Umbilical cord (tissue), 2 donors: ENCODE measurements around the gene ETHE1. TPM values are rescaled to one million over a fixed set of nuclear protein-coding genes. Genes with fewer than 3 reads are reported as not detected.

ENCODE experiments used
- DNase-seq: peaks from one replicate; pipeline ENCODE4 v3.0.0-alpha.2; 2015; ENCODE audit warnings: low spot score
- total RNA-seq: library from RNA; depleted of rRNA; stranded (reverse); fragments of >200 nt; gene quantifications from one replicate; pipeline ENCODE4 v1.2.3, GENCODE V29; 2014; ENCODE audit warnings: low replicate concordance; ENCODE audit not compliant: insufficient read depth

The ETHE1 gene
- total RNA-seq, 1 donor from 2014 or later, result 33.7 TPM

DNA sequence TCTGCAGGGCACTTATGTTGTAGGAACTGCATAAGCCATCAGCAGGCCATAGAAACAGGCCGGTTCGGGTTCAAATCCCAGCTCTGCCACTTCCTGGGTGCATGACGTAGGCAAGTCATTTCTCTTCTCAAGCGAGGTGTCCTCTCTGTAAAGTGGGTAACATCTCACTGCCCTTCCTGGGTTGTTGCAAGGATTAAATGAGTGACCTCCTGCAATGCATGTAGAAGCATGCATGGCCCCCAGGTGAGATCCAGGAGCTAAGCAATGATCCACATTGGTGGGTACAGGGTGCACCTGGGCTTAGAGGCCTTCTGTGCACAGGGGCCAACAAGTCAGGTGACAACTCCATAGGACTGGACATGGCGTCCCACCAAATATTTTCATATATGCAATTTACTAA, 36.2 kb downstream of the ETHE1 start:
- DNase-seq, result no peak

DNA sequence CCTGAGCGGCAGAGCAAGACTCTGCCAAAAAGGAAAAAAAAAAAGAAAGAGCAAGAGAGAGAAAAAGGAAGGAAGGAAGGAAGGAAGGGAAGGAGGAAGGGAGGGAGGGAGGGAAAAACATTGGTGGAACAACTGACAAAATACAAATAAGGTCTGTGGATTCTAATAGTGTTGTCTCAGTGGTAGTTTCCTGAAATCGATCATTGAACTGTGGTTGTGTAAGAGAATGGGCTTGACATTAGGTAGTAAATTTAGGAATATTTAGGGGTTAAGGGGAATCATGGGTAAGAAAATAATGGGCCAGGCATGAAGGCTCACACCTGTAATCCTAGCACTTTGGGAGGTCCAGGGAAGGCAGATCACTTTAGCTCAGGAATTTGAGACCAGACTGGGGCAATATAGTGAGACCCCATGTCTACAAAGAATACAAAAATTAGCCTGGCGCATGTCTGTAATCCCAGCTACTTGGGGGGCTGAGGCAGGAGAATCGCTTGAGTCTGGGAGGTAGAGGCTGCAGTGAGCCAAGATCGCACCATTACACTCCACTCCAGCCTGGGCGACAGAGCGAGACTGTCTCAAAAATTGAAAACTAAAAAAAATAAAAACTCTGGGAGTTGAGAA, 36.9 kb downstream of the ETHE1 start:
- no peak for DNase-seq

DNA sequence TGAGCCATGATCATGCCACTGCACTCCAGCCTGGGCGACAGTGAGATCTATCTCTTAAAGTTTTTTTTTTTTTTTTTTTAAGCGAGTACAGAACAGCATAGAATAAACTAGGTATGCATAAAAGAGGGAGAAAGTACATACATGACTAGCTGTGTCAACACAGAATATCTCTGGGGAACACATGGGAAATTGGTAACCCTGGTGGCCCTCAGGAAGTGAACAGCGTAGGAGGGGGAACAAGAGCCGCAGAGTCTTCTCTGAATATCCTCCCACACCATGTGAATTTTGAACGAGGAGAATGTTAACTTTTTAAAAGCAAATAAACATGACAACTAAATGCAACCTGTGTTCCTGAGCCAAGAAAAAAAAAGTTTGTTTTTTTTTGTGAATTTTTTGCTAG, 37.7 kb downstream of the ETHE1 start:
- no peak for DNase-seq

DNA sequence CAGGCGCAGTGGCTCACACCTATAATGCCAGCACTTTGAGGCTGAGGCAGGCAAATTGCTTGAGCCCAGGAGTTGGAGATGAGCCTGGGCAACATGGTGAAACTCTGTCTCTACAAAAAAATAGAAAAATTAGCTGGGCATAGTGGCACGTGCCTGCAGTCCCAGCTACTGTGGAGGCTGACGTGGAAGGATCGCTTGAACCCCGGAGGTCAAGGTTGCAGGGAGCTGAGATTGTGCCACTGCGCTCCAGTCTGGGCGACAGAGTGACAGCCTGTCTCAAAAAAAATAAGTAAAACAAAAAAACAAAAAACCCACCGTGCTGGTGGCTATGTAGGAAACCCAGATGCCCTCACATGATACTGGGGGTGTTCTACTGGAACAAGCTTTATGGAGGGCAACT, 38.8 kb downstream of the ETHE1 start:
- no peak for DNase-seq

DNA sequence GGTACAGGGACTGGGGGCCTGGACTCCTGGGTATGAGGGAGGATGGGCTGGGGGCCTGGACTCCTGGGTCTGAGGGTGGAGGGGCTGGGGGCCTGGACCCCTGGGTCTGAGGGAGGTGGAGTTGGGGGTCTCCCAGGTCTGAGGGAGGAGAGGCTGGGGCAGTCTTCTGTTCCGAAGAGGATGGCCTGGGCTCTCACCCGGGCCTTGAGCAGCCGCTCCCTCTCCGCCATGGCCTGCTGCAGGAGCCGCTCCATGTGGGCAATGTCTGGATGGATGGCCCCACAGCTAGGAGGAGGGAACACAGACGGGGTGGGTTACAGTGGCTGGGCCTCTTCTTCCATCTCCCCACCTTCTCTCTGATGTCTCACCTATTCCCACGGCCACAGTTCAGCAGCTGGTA, 40.6 kb downstream of the ETHE1 start:
- no peak for DNase-seq

DNA sequence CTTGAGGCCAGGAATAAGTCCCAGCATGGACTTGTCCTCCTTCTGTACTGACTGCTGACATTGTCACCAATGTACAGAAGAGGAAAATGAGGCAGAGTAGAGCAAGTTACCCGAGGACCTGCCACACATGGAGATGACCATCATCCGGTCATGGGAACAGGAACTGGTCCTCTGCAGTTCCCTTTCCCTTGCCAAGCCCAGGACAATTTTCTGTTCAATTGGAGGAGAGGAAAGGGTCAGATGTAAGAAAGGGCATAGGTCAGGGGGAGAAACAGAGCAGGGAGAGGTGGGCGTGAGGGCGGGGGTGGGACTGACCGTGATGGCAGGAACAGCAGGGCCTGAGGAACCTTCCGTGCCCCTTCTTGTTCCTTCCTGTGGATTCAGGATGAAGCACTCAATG, 41.0 kb downstream of the ETHE1 start:
- no peak for DNase-seq

DNA sequence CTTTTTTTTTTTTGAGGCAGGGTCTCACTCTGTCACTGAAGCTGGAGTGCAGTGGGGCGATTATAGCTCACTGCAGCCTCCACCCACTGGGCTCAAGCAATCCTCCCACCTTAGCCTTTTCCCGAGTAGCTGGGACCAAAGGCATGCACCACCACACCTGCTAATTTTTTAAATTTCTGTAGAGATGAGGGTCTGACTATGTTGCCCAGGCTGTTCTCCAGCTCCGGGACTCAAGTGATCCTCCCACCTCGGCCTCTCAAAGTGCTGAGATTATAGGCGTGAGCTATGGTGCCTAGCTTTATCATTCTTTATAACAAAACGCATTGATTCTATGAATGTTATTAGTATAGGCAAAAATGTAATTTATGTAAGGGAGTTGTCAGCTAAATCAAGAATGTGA, 43.7 kb downstream of the ETHE1 start:
- no peak for DNase-seq

DNA sequence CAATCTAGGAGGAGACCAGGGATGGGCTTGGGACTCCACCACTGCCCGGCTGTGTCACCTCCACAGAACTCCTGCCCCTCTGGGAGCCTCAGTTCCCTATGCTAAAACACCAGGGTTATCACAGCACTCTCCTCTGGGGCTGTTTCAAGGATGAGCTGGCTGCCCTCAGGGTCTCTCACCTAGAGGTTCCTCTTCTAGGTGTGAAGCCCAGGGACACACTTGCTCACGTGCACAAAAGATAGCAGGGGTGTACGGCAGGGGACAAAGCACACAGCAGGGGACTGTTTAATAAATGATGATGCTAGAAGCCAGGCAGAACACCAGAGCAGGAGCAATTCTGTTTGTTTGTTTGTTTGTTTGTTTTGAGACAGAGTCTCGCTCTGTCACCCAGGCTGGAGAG, 44.8 kb downstream of the ETHE1 start:
- DNase-seq, result no peak

DNA sequence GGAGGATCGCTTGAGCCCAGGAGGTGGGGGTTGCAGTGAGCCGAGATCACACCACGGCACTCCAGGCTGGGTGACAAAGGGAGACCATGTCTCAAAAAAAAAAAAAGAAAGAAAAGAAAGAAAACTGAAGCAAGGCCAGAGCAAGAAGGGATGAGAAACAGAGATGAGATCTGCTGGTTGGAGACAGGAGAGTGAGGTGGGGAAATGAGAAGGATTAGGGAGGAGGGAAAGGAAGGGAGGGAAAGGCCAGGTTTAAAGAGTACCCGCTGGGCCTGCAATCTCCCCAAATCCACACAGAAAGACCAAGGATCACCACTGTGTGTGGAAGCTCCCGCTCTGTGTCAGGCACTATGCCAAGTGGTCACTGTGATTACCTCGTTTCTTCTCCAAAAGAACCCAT, 45.3 kb downstream of the ETHE1 start:
- DNase-seq, result no peak

DNA sequence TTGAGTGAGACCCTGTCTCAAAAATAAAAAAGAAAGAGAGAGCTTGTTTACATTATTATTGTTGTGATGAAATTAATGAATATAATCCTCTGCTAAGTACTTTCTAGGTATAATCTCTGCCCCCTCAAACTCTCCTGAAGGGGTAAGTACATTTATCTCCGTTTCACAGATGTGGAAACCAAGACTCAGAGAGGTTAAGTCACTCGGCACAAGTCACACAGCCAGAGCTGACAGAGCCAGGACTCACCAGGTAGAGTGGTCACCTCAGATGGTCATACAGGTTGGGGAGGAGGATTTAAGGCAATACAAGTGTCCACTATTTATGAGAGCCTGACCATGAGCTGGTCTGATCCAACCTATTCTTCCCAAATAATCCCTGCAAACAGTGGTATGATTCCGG, 46.4 kb downstream of the ETHE1 start:
- DNase-seq, result no peak

DNA sequence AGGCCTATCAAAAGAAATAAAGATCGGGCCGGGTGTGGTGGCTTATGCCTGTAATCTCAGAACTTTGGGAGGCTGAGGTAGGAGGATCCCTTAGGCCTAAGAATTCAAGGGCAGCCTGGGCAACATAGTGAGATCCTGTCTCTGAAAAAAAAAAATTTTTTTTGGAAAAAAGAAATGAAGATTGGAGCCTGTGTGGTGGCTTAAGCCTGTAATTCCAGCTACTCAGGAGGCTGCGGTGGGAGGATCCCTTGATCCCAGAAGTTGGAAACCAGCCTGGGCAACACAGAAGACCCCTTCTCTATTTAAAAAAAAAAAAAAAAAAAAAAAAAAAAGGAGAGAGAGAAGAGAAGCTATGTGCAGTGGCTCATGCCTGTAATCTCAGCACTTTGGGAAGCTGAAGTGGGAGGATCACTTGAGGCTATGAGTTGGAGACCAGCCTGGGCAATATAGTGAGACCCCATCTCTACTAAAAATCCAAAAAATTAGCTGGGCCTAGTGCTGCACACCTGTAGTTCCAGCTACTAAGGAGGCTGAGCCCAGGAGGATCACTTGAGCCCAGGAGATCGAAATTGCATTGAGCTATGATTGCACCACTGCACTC, 46.9 kb downstream of the ETHE1 start:
- no peak for DNase-seq

DNA sequence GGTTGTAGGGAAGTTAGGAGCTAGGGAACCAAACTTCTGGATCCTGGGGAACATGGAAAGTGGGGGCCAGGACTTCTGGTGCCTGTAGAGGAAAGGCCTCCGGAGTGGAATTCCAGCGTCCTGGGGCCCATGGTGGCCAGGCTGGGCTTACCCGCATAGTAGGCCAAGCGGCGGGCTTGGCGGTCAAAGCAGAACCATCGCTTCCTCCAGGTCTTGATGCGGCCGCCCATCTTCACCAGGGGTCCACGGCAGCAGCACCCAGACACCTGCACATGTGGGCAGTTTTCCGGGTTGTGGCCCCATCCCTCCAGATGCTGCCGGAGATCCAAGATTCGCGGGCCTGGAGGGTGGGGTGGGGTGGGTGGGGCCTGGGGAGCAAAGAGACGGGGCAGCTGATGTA, 47.8 kb downstream of the ETHE1 start:
- no peak for DNase-seq

DNA sequence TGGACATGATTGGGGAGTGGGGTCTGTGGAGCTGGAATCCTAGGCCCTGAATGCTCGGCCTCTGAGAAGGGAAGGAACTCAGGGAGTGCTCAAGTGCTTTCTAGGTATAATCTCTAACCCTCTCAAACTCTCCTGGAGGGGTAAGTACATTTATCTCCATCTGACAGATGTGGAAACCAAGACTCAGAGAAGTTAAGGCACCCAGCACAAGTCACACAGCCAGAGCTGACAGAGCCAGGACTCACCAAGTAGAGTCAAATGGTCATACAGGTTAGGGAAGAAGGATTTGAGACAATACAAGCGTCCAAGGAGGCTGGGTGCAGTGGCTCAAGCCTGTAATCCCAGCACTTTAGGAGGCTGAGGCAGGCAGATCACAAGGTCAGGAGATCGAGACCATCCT, 48.7 kb downstream of the ETHE1 start:
- DNase-seq, result no peak

DNA sequence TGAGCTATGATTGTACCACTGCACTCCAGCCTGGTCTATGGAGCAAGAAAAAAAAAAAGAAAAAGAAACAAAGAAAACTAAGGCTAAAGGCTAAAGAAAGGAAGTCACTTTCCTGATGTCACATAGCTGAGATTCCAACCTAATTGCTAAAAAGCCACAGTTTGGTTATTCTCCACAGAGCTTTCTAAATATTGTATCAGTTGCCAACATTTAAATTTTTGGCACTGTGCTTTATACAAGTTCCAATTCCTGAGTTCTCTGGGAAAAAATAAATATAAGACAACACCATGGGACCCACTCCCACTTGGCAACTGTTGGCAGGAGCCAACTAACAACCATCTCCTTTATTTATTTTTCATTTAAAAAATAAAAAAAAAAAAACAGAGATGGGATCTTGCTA, 50.4 kb downstream of the ETHE1 start:
- DNase-seq, result no peak

DNA sequence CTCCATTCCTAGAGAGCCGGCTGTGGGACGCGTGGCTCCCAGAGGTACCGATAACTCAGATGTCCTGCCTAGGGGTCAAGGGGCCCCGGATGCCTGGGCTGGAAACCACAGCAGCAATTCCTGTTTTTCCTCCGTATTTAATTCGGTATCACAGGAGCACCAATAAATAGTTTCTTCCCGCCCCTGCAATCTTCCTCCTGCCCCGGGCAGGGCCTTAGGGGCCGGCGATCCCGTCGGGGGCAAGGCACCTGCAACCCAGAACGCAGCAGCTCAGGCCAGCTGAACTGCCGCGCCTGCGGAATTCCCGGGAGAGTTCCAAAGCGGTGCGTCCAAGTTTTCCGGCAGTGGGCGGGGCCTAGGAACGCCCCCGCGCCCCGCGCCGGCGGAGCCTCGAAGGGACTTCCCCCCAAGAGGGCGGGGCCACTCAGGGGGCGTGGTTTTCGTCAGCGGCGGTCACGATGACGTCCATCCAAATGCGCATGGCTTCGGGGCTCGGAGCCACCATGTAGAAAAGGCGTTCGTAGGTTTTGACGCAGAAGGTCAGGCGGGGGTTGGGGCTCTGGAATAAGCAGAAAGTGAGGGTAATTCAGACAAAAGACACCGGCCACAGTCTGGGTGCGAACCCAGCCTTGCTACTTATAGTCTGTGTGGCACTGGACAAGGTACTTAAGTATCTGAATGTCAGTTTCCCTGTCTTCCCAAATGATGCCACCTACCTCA, 51.9 kb downstream of the ETHE1 start:
- DNase-seq, result peak; percentile 89

DNA sequence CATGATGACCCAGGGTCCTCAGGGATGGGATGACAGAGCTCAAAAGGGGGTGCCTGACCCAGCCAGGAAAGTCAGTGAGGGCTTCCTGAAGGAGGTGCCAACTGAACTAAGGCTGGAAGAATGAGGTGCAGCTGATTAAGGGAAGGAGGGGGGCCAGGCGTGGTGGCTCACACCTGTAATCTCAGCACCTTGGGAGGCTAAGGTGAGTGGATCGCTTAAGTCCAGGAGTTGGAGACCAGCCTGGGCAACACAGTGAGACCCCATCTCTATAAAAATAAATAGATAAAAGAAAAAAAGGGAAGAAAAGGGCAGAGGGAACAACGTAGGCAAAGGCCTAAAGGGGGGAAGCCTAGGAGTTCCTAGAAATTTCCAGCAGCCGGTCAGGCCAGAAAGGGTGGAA, 52.5 kb downstream of the ETHE1 start:
- DNase-seq, result no peak

DNA sequence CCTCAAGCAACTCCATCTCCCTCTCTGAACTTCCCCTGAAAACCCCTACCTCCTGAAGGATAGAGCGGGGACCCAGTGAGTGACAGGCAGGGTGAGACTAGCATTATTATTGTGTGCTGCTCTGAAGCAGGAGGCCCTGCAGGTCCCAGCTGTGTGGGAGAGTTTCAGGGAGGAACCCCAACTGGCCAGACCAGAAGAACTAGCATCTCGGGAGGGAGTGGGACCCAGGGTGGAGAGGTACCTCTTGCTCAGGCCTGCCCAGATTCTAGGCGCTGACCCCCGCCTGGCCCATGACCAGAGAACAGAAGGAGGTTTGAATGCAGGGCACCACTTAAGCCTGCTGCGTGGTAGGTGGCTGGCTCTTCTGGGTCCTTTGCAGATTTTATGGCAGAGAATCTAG, 55.9 kb downstream of the ETHE1 start:
- peak; percentile 49 for DNase-seq

DNA sequence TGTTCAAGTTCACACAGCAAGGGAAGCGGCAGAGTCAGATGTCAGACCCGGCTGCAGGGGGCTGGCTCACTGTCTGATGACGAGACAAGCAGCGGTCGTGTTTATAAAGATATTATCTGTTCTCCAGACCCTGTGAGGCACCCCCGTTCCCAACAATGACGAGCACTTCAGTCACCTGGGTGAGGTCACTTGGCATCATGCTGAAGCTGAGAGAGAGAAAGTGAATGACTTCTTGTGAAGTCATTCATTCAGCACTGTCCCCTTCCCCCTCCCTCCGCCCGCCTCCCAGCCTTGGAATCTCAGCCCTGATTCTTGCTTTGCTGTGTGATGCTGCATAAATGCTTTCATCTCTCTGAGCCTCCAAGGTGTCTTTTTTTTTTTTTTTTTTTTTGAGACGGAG, 56.7 kb downstream of the ETHE1 start:
- DNase-seq, result peak; percentile 14

DNA sequence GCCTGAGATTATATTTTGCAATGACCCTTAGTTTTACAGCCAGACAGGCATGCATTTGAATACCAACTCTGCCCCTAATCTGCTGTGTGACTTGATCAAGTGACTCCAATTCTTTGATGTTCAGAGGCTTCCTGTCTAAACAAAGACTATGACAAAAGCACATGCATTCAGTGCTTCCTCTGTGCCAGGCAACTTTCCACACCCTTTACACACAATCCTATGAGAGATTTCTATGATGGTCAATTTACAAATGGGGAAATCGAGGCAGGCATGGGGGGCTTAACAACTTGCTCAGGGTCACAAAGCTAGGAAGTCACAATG, 57.9 kb downstream of the ETHE1 start:
- no peak for DNase-seq

DNA sequence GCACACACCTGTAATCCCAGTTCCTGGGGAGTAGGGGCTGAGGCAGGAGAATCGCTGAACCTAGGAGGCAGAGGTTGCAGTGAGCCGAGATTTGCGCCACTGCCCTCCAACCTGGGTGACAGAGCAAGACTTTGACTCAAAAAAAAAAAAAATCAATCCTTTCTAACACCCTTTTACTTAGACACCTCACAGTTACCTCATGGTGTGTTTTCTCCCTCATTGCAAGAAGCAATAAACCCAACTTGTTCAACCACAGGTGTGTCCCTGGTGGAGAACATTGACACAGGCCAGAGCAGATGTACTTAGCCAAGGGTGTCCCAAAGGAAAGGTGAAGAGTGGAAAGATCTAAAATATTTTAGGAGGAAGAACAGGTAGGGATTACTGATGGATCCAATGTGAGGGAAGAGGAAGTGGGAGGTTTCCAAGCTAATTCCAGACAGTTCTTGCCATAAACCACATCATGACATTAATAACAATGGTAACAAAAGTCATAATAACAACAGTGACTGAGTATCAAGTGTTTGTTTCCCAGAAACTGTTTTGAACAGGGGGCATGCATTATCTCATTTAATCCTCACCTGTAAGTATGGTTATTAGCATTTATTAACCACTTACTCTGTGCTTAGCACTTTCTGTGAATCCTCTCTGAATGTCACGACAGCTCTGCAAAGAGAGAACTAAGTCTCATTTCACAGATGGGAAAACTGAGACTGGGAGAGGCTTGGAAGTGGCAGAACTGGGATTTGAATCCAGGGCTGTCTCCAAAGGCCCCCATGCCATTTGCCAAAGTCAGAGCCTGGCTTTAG, 58.4 kb downstream of the ETHE1 start:
- no peak for DNase-seq

DNA sequence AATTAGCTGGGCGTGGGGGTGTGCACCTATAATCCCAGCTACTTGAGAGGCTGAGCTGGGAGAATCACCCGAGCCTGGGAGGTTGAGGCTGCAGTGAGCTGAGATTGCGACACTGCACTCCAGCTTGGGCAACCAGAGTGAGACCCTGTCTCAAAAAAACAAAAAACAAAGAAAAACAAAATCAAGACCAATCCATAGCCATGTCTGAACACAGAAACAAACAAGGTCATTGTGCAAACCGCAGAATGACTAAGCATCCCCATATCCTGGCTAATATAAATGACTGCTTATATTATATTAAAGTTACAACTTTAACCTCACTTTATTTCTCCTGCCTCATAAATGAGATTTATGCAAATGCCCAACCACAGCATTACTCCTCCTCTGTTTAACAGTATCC, 59.3 kb downstream of the ETHE1 start:
- DNase-seq, result no peak

DNA sequence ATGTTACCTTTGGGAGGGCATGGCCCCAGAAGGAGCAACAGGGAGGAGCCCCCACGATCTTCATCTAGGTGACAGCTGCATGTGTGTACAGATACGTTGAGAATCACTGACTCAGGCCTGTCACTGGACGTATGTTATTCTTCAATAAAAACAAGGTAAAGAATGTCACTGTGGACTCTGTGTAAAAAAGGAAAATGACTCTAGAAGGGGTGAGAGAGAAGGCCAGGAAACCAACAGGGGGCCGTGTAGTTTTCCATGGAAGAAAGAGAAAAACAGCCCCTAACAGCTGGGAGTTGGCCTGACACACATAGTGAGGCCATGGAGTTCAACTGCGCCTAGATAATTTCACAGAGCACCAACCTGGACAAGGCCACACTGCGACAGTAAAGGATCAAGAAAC, 59.7 kb downstream of the ETHE1 start:
- peak; percentile 19 for DNase-seq

DNA sequence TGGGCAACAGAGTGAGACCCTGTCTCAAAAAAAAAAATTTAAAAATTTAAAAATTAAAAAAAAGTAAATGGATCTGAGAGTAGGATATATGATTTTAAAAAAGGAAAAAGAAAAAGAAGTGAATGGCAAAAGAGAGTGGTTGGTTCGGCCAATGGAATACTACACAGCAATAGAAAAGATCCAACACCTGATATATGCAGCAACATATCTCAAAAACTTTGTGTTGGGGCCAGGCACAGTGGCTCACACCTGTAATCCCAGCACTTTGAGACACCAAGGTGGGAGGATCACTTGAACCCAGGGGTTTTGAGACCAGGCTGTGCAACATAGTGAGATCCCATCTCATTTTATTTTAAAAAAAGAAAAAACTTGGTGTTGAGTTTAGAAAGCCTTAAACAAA, 60.2 kb downstream of the ETHE1 start:
- no peak for DNase-seq
